DND-41 (cell line): ENCODE measurements around the gene MAGI1.

Source experiments
- EZH2 ChIP-seq: IDR thresholded peaks from 3 replicates; pipeline ENCODE4 v1.6.1; 2012; ENCODE audit warnings: borderline replicate concordance, low read depth, mild to moderate bottlenecking, moderate library complexity, low read length, inconsistent platforms; ENCODE audit not compliant: severe bottlenecking
- TF ChIP-seq, protein P1 (sequence below): IDR thresholded peaks from 2 replicates; pipeline ENCODE4 v1.5.1; 2012; ENCODE audit warnings: borderline replicate concordance, low read length, moderate library complexity, mild to moderate bottlenecking; ENCODE audit not compliant: poor library complexity, severe bottlenecking; ENCODE audit errors: extremely low read depth

DNA sequence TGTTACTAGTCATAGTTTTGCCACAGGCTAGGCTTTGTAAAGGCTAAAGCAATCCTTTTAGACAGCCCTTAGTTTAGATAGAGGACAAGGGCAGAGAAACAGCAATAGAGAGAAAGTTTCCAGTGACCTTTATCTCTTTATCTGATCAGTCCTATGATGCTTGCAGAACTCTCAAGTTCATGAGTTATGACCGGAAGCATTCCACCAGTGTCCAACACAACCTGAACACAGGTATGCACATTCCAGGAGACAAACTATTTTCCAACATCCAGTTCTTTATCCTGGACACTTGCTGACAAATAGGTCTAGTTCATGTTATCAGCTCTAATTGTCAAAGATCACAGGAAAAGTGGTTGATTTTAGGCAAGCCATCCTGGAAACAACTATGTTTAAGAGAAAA, 422.2 kb downstream of the MAGI1 start:
- TF ChIP-seq, protein P1, sequence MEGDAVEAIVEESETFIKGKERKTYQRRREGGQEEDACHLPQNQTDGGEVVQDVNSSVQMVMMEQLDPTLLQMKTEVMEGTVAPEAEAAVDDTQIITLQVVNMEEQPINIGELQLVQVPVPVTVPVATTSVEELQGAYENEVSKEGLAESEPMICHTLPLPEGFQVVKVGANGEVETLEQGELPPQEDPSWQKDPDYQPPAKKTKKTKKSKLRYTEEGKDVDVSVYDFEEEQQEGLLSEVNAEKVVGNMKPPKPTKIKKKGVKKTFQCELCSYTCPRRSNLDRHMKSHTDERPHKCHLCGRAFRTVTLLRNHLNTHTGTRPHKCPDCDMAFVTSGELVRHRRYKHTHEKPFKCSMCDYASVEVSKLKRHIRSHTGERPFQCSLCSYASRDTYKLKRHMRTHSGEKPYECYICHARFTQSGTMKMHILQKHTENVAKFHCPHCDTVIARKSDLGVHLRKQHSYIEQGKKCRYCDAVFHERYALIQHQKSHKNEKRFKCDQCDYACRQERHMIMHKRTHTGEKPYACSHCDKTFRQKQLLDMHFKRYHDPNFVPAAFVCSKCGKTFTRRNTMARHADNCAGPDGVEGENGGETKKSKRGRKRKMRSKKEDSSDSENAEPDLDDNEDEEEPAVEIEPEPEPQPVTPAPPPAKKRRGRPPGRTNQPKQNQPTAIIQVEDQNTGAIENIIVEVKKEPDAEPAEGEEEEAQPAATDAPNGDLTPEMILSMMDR, result no peak
- TF ChIP-seq EZH2, result no peak
